ENCODE measurements around the gene SH3TC1.

GRCh38 chr4:8184061-8184460 is 15.0 kb upstream of the SH3TC1 start:
- TF ChIP-seq CTCF (optimal IDR thresholded peaks at IDR 0.05 in 1 of 3, IDR thresholded peaks at IDR 0.05 in 1 of 3, conservative IDR thresholded peaks at IDR 0.05 in 1 of 3; ENCODE audit: extremely low read depth in 1 of 3, insufficient read depth in 2 of 3, low read length in 3 of 3) = no peak
- no peak for TF ChIP-seq EZH2 (IDR thresholded peaks at IDR 0.05; ENCODE audit: low read length)

Data from keratinocyte (primary cell).